ENCODE results near the gene GNAS-AS1.

The GNAS-AS1 gene

DNA sequence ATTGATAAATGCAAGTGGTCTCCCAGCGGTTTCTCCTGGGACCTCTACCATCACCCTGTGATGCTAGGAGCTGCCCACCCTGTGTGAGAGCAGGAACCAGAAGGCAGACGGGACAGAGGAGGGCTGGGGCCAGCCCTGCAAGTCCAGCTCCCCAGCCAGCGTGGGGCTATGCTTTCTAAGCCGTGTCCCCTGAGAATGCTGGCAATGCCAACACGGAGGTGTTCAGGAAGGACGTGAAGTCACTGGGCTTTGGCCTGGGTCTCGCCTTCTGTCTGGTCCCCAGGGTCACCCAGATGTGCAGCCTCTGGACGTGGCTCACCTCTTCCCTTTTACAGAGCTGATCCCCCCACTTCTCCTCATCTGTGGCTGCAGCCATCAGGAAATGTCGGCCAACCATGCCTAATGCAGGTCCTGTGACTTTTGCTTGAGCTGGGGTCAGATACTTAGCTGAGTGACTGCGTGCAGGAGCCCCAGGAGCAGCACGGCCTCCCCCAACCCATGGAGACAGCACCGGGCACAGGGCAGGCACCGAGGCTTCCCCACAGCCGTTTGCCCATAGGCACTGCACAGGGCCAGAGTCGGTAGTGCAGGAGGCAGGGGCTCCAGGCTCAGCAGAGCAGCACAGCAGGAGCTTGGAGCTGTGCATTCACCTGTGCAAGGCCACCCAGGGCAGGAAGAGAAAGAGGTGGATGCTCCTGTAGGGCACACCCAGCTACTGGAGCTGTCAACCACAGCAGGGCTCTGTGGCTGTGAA, 66.2 kb downstream of the GNAS-AS1 start:
- no peak overlapping the region for H3K4me3 ChIP-seq (ENCODE audit: low read depth, low read length)
- TF ChIP-seq, protein P1, sequence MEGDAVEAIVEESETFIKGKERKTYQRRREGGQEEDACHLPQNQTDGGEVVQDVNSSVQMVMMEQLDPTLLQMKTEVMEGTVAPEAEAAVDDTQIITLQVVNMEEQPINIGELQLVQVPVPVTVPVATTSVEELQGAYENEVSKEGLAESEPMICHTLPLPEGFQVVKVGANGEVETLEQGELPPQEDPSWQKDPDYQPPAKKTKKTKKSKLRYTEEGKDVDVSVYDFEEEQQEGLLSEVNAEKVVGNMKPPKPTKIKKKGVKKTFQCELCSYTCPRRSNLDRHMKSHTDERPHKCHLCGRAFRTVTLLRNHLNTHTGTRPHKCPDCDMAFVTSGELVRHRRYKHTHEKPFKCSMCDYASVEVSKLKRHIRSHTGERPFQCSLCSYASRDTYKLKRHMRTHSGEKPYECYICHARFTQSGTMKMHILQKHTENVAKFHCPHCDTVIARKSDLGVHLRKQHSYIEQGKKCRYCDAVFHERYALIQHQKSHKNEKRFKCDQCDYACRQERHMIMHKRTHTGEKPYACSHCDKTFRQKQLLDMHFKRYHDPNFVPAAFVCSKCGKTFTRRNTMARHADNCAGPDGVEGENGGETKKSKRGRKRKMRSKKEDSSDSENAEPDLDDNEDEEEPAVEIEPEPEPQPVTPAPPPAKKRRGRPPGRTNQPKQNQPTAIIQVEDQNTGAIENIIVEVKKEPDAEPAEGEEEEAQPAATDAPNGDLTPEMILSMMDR (conservative IDR thresholded peaks at IDR 0.05; ENCODE audit: low read depth, low read length): no peak
- DNase-seq (ENCODE audit: low read depth): no peak

DNA sequence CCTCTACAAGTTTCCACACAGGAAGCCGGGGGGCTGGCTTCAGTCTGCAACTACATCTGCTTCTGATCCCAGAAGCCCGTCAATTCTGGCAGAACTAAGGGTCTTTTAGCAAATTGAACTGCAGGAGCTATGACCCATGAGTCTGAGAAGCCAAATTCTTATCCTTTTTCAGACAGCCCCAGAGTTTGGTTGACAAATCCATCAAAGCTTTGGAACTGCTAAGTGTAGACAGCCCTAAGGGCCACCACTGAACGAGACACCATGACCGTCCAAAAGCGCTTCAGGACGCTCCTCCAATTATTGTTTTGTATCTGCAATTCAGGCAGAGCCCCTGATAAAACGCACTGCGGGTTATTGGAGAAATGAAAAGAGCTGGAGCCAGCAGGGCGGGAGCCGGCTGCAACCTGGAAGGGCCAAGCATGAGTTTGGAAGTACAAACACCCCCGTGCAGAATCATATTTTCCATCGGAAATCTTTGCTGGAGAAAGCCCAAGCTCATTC, 67.1 kb downstream of the GNAS-AS1 start:
- no peak for DNase-seq (ENCODE audit: low read depth)
- H3K4me3 ChIP-seq (ENCODE audit: low read depth, low read length): no peak overlapping the region
- TF ChIP-seq, protein P1 (conservative IDR thresholded peaks at IDR 0.05; ENCODE audit: low read depth, low read length): no peak

DNA sequence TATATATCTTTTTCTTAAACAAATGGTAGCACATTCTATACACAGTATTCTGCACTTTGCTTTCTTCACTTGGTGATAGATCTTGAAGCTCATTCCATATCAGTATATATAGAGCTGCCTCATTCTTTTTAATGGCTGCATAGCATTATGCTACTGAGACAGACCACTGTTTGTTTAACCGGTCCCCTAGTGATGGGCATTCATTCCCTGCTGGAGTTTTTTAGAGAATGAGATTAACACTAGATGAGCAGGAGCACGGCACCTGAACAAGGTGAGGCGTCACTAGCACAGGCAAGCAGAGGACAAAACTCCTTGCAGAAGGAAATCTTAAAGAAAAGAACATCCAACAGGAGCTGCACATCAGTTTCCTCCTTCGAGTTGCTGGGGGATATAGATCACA, 69.6 kb downstream of the GNAS-AS1 start:
- TF ChIP-seq, protein P1 (conservative IDR thresholded peaks at IDR 0.05; ENCODE audit: low read depth, low read length): no peak
- no peak overlapping the region for H3K4me3 ChIP-seq (ENCODE audit: low read depth, low read length)
- DNase-seq (ENCODE audit: low read depth): no peak

DNA sequence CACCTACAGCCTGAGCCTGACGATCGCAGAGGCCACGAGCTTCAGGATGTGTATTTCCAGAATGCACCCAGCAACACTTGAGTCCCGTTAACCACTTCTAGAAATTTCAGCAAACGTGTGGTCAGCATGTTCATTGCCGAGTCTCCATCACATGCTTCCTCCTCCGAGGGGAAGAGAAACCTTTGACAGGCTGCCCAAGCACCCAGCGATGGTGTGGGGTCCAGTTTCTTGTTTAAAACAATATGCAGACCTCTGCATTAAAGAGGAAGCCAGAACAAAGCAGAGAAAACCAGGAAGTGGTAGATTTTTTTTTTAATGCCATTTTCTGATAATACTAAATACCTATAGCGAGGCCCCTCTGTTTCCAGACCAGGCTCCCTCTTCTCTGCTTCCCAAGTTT, 71.9 kb downstream of the GNAS-AS1 start:
- no peak overlapping the region for H3K4me3 ChIP-seq (ENCODE audit: low read depth, low read length)
- TF ChIP-seq, protein P1 (conservative IDR thresholded peaks at IDR 0.05; ENCODE audit: low read depth, low read length): no peak
- DNase-seq (ENCODE audit: low read depth): no peak

DNA sequence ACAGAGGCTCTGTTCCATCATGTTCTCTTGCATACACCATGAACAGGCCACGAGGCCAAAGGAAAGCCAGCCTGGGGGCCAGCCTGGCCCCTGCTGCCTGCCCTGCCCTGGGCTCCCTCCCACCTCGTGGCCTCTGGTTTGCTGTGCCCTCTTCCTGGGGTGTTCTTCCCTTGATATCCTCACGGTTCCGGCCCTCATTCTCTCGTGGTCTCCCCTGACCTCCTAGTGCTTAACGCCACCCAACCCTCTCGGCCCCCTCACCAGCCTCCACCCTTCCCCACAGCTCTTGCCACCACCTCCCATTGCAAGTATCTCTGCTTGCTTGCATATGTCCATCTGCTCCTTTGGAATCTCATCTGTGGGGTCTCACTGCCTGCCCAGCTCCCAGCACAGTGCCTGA, 73.0 kb downstream of the GNAS-AS1 start:
- no peak for DNase-seq (ENCODE audit: low read depth)
- TF ChIP-seq, protein P1 (conservative IDR thresholded peaks at IDR 0.05; ENCODE audit: low read depth, low read length): no peak
- no peak overlapping the region for H3K4me3 ChIP-seq (ENCODE audit: low read depth, low read length)

DNA sequence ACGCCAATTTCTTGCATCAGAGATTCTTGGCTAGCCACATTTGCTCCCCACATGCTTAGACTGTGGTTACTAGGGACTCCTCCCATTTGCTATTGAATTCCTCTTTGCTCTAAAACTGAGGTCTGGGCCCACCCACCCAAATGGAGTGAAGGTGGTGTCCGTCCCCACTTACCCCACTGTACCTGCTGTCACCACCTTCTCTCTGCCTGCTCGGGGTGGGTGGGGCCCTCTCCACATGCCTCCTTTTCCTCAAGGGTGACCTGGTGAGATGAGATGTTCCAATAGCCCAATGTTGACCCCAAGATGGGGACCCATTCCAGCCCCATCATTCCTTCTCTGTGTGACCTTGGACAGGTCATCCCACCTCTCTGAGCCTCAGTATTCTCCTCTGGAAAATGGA, 74.6 kb downstream of the GNAS-AS1 start:
- no peak for DNase-seq (ENCODE audit: low read depth)
- H3K4me3 ChIP-seq (ENCODE audit: low read depth, low read length): no peak overlapping the region
- TF ChIP-seq, protein P1 (conservative IDR thresholded peaks at IDR 0.05; ENCODE audit: low read depth, low read length): no peak

DNA sequence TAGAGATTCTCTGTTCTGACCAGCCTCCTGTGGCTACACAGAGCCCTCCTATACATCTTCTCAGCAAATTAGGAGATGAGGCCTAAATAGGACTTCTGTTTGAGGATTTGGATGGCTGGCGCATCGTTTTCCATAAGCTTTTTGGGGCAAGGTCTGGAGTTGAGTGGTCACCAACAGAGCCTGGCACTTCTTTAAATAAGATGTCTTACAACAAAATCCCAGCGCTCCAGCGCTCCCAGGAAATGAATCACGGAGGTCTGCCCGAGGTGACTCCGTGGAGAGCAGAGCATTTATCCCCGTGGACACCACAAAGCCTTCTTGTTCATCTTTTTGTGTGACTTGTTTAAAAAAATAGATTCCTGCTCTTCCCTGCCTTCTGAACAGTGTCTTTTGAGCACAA, 75.3 kb downstream of the GNAS-AS1 start:
- H3K4me3 ChIP-seq (ENCODE audit: low read depth, low read length): no peak overlapping the region
- DNase-seq (ENCODE audit: low read depth): no peak
- TF ChIP-seq, protein P1 (conservative IDR thresholded peaks at IDR 0.05; ENCODE audit: low read depth, low read length): no peak
